Spleen (tissue), 11 donors: Measurements from ENCODE around the gene TLCD3A. TPM values are rescaled to one million over a fixed set of nuclear protein-coding genes. Genes with fewer than 3 reads are reported as not detected.
A peak's percentile ranks its signal among the peaks of the same experiment; 100 is the strongest.
"Not testable (repeated sequence)": the region's sequence is repeated elsewhere in the genome, so short reads cannot be mapped to it uniquely, and the experiment has no call there.

ENCODE experiments used
- DNase-seq: peaks from one replicate; pipeline ENCODE4 v3.0.0-alpha.2; 2020
- H3K27ac ChIP-seq, 8 donors: fragments of 200-600 bp; sonication (generic) in 7 of 8; 1 replicate in 4 of 8; 2 replicates in 4 of 8; pipeline versions ENCODE4 v1.5.0 to v1.8.0; 2016 to 2021; ENCODE audit warnings: inconsistent platforms in 4 of 8, mild to moderate bottlenecking in 4 of 8, moderate library complexity in 1 of 8
- H3K27me3 ChIP-seq, 7 donors: fragments of 200-600 bp; sonication (generic) in 6 of 7; replicated peaks in 1 of 7; 1 replicate in 4 of 7; 2 replicates in 3 of 7; pipeline versions ENCODE4 v1.5.0 to v1.8.0; 2016 to 2021; ENCODE audit warnings: inconsistent platforms in 3 of 7, mild to moderate bottlenecking in 1 of 7
- H3K36me3 ChIP-seq, 6 donors: fragments of 200-600 bp; sonication (generic) in 5 of 6; 1 replicate in 4 of 6; 2 replicates in 2 of 6; pipeline versions ENCODE4 v1.5.0 to v1.8.0; 2016 to 2021; ENCODE audit warnings: inconsistent platforms in 2 of 6
- H3K4me1 ChIP-seq, 6 donors: fragments of 200-600 bp; sonication (generic) in 5 of 6; 1 replicate in 3 of 6; 2 replicates in 3 of 6; pipeline versions ENCODE4 v1.5.0 to v1.8.0; 2016 to 2021; ENCODE audit warnings: inconsistent platforms in 3 of 6
- H3K4me3 ChIP-seq, 8 donors: fragments of 200-600 bp; sonication (generic) in 7 of 8; 1 replicate in 4 of 8; 2 replicates in 4 of 8; pipeline versions ENCODE4 v1.5.0 to v1.8.0; 2016 to 2021; ENCODE audit warnings: inconsistent platforms in 4 of 8, mild to moderate bottlenecking in 4 of 8, moderate library complexity in 2 of 8
- H3K9me3 ChIP-seq, 8 donors: fragments of 200-600 bp; sonication (generic) in 7 of 8; 1 replicate in 4 of 8; 2 replicates in 4 of 8; pipeline versions ENCODE4 v1.5.0 to v1.8.0; 2016 to 2021; ENCODE audit warnings: inconsistent platforms in 4 of 8
- CTCF ChIP-seq, 11 experiments: fragments of 200-600 bp in 7 of 11; fragments of 450-650 bp in 4 of 11; sonication (generic) in 4 of 11; IDR thresholded peaks in 8 of 11; conservative IDR thresholded peaks in 3 of 11; 1 replicate in 7 of 11; 2 replicates in 4 of 11; pipeline versions ENCODE4 v1.4.0 to v1.8.0; 2016 to 2021; ENCODE audit warnings: antibody characterized with exemption in 11 of 11, inconsistent platforms in 4 of 11, mild to moderate bottlenecking in 1 of 11
- POLR2A ChIP-seq, 3 donors: fragments of 450-650 bp; IDR thresholded peaks; one replicate each; pipeline ENCODE4 v1.5.1; 2017; ENCODE audit warnings: antibody characterized with exemption in 3 of 3, mild to moderate bottlenecking in 1 of 3
- POLR2AphosphoS5 ChIP-seq, 3 donors: sonication (generic); formaldehyde crosslinking; IDR thresholded peaks; one replicate each; pipeline ENCODE4 v1.5.1; 2017; ENCODE audit warnings: antibody characterized with exemption in 3 of 3
- WGBS, 5 donors: extraction: QIAGEN DNeasy Blood & Tissue Kit in 3 of 5; methylation state at CpG; one replicate each; pipeline versions ENCODE4 v1.1.5 to v1.1.7; 2013 to 2018; 5-methylcytosine and 5-hydroxymethylcytosine counted together
- intact Hi-C: fragments of 100-400 bp; cut with DNase I; formaldehyde crosslinking; loops from one replicate; pipeline ENCODE4 v1.15.0; 2023; ENCODE audit warnings: low total_unique reads
- polyA plus RNA-seq, 3 donors: library from polyadenylated mRNA; stranded (reverse); fragments of 200-250 nt; gene quantifications; one replicate each; pipeline ENCODE4 v1.2.1, GENCODE V29; 2013
- total RNA-seq, 7 donors: library from RNA; depleted of rRNA in 3 of 7; stranded (reverse); fragments of >200 nt in 3 of 7; fragmentation: NEBNext Ultra II Directional in 4 of 7; extraction: Animal tissue kit (Norgen Biotek cat#: 25700) in 4 of 7; gene quantifications; one replicate each; pipeline versions ENCODE4 v1.1.0 to v1.2.1, GENCODE V29; 2016 to 2021
- donor health status: healthy with polysubstance abuse.
- donor health status: DM: no; HTN: no; CAD: no; lungs with moderate emphysema.
- donor health status: DM: no; HTN: no; CAD: no.
- donor health status: Bipolar disorder and iron deficiency.
- donor health status: healthy.
- donor health status: DM: no; HTN: no; CAD: no.
- donor health status: DM: yes; HTN: yes; CAD: no.

The TLCD3A gene
- total and polyA plus RNA-seq, 10 donors, result 0.96 to 5.8 (median 4.0) TPM

GRCh38 chr17:753418-753817, 21.0 kb downstream of the TLCD3A start:
- Histone ChIP-seq H3K27me3 (no peaks in the 10 kb centered on the region), H3K4me1 (peaks cover 11 to 31% (median 24%) of the 10 kb centered on the region in 6 donors), H3K4me3 (no peak overlapping the region), H3K9me3 (no peaks in the 10 kb centered on the region), H3K27ac (no peak overlapping the region), H3K36me3 (peaks cover 0 to 23% (median 15%) of the 10 kb centered on the region in 6 donors)
- WGBS, 5 donors, result 81 to 87% (median 86%) methylated on average over 13 of the region's 13 CpGs
- no peak for DNase-seq
- TF ChIP-seq POLR2A (IDR thresholded peaks at IDR 0.05), result no peak
- TF ChIP-seq CTCF (IDR thresholded peaks at IDR 0.05 in 8 of 11, conservative IDR thresholded peaks at IDR 0.05 in 3 of 11), result no peak
- no peak for TF ChIP-seq POLR2AphosphoS5 (IDR thresholded peaks at IDR 0.05)
- intact Hi-C loops, result no loop called here

GRCh38 chr17:755319-755961, 23.0 kb downstream of the TLCD3A start:
- not testable (repeated sequence) for H3K4me3 ChIP-seq, H3K27ac ChIP-seq
- 96 to 99% (median 98%) methylated on average over 9 of the region's 9 CpGs for WGBS, 5 donors

GRCh38 chr17:756010-756567, 23.7 kb downstream of the TLCD3A start:
- H3K27me3 ChIP-seq, intact Hi-C loops, H3K4me3 ChIP-seq, H3K9me3 ChIP-seq, H3K27ac ChIP-seq: not testable (repeated sequence)
- Histone ChIP-seq H3K4me1 (peaks cover 2 to 21% (median 10%) of the 10 kb centered on the region in 6 donors), H3K36me3 (peaks cover 0 to 49% (median 32%) of the 10 kb centered on the region in 6 donors)
- peak; percentile 6 for DNase-seq
- WGBS, 5 donors, result 83 to 89% (median 84%) methylated on average over 15 of the region's 15 CpGs

More at GRCh38 chr17:755319-755961, 23.0 kb downstream of the TLCD3A start:
- H3K9me3 ChIP-seq, H3K27me3 ChIP-seq, intact Hi-C loops, DNase-seq: not testable (repeated sequence)
- peaks cover 9 to 22% (median 17%) of the 10 kb centered on the region in 6 donors for H3K4me1 ChIP-seq
- H3K36me3 ChIP-seq, result peaks cover 0 to 43% (median 29%) of the 10 kb centered on the region in 6 donors

GRCh38 chr17:759964-760363, 27.6 kb downstream of the TLCD3A start:
- Histone ChIP-seq H3K9me3 (no peaks in the 10 kb centered on the region), H3K27me3 (no peaks in the 10 kb centered on the region), H3K4me1 (peaks cover 0 to 6% (median 0%) of the 10 kb centered on the region in 6 donors), H3K4me3 (no peak overlapping the region), H3K36me3 (peaks cover 0 to 88% (median 63%) of the 10 kb centered on the region in 6 donors), H3K27ac (peak overlapping the region in 1 of 8 donors; percentile 17)
- 84 to 93% (median 88%) methylated on average over 5 of the region's 5 CpGs for WGBS, 5 donors
- DNase-seq, result no peak
- intact Hi-C loops, result no loop called here
- TF ChIP-seq CTCF (IDR thresholded peaks at IDR 0.05 in 8 of 11, conservative IDR thresholded peaks at IDR 0.05 in 3 of 11) (no peak), POLR2AphosphoS5 (IDR thresholded peaks at IDR 0.05) (no peak), POLR2A (IDR thresholded peaks at IDR 0.05) (no peak)

GRCh38 chr17:760371-760770, 28.0 kb downstream of the TLCD3A start:
- intact Hi-C loops, result no loop called here
- peak; percentile 56 for DNase-seq
- WGBS, 5 donors, result 73 to 83% (median 78%) methylated on average over 9 of the region's 9 CpGs
- Histone ChIP-seq H3K36me3 (peaks cover 0 to 92% (median 67%) of the 10 kb centered on the region in 6 donors), H3K27ac (peak overlapping the region in 2 of 8 donors; percentile 8 to 57), H3K4me1 (peaks cover 0 to 6% (median 0%) of the 10 kb centered on the region in 6 donors), H3K27me3 (no peaks in the 10 kb centered on the region), H3K9me3 (no peaks in the 10 kb centered on the region), H3K4me3 (no peak overlapping the region)
- TF ChIP-seq POLR2AphosphoS5 (IDR thresholded peaks at IDR 0.05) (peak in 2 of 3 donors; percentile 35 to 60), POLR2A (IDR thresholded peaks at IDR 0.05) (no peak), CTCF (IDR thresholded peaks at IDR 0.05 in 8 of 11, conservative IDR thresholded peaks at IDR 0.05 in 3 of 11) (no peak)
